GM18868 (cell line): ENCODE results near the gene NUDT22.

Source experiments
- ATAC-seq: cut with Tn5 transposase; IDR thresholded peaks from one replicate; pipeline ENCODE4 v1.9.1; 2021; ENCODE audit warnings: mild to moderate bottlenecking, moderate library complexity; ENCODE audit not compliant: unreplicated experiment

The NUDT22 gene

DNA sequence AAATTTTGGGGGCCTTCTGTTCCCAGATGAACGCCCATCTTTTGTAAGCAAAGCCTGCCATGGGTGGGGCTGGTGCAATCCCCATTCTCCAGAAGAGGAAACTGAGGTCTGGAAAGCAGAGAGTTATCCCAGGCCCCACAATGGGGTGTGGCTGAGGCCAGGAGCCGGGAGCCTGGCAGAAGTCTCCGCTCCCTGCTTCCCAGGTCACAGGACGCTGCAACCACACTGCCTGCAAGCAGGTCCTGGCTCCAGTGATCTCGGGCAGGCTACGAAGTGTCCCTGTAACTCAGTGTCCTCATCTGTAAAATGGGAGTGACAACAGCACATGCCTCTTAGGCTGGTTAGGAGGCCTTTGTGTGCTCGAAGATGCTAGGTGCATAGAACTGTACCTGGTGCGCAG lies 27.0 kb downstream of the NUDT22 start:
- no peak for ATAC-seq

DNA sequence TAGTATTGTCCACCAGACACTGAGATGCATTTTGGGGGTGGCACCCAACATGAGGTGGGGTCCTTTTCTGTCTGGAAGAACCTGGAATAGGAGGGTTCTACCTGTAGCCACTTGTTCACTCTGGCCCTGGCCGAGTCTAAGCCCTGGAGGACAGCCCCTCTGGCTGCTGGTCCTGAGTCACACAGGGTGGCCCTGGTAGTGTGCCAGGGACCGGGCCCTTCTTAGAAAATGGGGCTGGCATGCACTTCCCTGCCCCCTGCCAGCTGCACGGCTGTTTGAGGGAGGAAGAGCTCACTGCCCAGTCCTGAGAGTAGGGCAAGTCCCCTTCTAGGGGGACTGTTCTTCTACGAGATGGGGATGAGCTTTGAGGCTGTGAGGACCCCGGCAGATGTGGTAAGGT lies 27.4 kb downstream of the NUDT22 start:
- ATAC-seq: no peak

DNA sequence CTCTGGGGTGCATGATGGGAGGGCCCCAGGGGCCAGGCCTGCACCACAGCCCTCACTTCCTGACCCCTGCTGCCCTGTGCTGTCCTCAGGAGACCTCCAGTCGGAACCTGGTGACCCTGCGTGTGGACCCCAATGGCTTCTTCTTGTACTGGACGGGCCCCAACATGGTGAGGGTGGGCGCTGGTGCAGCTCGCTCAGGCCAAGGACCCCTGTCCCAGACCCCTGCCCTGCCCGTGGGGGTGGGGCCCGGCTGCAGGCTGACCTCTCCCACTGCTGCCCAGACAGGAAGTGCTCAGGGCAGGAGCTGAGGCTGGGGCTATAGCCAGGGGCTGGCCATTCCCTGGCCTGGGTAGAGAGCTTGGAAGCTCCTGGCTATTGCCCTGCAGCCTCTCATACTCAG lies 28.3 kb downstream of the NUDT22 start:
- no peak for ATAC-seq

DNA sequence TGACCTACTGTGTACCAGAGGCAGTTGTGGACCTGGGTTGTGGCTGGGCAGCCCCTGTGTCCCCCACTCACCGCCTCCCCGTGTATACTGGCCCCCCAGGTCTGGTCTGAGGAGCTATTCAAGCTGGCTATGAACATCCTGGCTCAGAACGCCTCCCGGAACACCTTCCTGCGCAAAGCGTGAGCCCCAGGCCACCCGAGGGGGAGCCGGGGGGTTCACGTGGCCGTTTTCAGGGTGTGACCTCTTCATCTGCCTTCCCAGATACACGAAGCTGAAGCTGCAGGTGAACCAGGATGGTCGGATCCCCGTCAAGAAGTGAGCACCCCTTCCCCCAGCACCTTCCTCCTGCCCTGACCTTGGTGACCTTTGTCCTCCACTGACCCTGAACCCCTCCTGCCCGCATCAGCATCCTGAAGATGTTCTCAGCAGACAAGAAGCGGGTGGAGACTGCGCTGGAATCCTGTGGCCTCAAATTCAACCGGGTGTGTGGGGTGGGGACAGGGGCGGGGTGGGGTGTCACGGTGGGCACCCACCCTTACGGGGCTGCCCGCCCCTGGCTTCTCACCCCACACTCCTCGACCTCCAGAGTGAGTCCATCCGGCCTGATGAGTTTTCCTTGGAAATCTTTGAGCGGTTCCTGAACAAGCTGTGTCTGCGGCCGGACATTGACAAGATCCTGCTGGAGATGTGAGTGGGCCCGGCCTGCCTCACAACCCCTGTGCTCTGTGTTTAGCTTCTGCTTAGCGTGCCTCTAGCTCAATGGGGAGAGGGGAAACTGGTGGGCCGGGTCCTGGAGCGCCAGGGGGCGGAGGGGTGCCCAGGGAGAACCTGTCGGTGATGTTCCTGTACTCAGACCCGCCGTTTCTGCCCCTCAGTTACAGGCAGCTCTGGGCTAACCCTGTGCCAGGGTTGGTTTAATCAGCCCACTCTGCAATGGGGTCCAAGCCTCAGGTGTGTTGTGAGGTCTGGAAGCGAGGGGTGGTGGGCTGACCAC lies 29.4 kb downstream of the NUDT22 start:
- no peak for ATAC-seq

DNA sequence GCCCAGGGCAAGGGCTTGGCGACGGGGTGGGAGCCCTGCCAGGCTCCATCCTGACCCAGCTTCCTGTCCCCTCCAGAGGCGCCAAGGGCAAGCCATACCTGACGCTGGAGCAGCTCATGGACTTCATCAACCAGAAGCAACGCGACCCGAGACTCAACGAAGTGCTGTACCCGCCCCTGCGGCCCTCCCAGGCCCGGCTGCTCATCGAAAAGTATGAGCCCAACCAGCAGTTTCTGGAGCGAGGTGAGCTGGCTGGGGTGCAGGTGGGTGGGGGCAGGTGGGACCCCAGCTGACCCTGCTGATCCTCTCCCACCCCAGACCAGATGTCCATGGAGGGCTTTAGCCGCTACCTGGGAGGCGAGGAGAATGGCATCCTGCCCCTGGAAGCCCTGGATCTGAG lies 30.2 kb downstream of the NUDT22 start:
- ATAC-seq: no peak

DNA sequence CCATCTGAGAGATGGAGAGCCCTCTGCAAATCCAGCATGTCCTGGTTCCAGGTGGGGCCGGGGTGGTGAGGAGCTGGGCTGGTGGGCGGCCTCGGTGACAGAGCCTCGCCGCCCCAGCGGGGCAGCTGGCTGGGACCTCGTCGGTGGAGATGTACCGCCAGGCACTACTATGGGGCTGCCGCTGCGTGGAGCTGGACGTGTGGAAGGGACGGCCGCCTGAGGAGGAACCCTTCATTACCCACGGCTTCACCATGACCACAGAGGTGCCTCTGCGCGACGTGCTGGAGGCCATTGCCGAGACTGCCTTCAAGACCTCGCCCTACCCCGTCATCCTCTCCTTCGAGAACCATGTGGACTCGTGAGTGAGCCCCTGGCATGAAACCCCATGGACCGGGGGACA lies 32.3 kb downstream of the NUDT22 start:
- no peak for ATAC-seq

DNA sequence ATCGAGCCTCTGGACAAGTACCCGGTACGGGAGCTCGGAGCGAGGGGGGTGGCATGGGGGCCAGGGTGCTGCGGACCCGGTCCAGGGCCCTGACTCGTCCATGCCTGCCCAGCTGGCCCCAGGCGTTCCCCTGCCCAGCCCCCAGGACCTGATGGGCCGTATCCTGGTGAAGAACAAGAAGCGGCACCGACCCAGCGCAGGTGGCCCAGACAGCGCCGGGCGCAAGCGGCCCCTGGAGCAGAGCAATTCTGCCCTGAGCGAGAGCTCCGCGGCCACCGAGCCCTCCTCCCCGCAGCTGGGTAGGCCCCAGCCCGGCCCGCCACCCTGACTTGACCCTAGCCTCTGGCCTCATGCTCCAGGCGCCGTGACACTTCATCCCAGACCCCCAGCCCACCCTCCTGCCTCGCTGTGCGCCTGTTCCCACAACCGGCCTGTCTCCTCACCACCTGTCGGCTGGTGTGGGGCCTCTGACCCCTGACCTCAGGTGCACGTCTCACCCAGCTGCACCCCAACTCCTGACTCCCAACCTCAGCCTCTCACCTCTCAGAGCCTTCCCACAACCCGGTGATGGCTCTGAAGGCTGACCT lies 33.0 kb downstream of the NUDT22 start:
- ATAC-seq: no peak

DNA sequence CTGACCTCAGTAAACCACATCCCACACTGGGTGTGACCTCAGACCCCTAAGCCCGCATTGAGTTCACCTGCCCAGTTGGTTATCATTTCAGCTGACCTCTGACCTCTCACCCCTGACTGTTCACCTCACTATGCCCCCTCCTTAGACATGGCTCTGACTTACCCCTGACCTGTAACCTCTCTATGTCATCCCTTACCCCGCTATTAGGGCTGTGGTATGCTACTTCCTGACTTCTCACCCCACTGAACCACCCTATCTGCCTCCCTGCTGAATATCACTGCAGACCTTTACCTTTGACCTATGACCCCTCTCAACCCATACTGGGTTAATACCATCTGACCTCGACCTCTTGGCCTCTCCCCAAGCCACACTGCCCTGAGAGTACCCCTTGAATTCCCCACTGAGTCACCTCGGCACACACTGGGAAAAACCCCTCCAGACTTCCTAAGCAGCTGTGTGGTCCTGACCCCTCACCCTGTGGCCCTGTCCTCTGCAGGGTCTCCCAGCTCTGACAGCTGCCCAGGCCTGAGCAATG lies 33.5 kb downstream of the NUDT22 start:
- no peak for ATAC-seq

DNA sequence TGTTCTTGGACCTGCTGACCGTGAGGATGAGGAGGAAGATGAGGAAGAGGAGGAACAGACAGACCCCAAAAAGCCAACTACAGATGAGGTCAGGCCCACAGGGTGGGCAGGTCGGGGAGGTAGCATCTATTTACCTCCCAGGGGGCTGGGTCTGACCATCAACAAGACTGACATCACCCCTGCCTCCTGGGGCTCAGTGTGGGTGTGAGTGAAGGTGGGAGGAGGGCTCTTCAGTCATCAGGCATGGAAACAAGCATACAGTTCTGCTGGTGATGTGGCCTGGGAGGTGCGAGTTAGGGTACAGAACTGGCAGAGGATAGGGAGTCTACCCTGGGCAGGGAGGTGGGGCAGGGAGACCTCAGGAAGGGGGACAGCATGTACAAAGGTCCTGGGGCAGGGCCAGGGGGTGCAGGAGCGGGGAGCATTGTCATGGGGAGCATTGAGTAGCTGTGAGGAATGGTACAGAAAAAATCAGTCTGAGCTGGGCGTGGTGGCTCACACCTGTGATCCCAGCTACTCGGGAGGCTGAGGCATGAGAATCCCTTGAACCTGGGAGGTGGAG lies 34.2 kb downstream of the NUDT22 start:
- ATAC-seq: no peak

DNA sequence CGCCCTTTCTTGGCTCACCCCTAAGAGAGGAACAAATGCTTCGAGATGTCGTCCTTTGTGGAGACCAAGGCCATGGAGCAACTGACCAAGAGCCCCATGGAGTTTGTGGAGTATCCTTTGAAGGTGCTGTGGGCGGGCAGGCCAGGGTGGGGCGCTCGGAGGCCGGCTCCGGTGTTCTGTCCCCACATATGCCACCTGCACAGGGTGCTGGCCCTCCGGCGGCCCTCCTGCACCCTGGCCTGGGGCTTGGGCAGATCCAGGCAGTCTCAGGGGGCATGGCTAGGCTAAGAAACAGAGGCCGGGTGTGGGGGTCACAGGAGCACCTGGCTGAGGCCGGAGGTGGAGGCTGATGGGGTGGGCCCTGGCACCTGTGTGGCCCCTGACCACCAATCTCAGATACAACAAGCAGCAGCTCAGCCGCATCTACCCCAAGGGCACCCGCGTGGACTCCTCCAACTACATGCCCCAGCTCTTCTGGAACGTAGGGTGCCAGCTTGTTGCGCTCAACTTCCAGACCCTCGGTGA lies 35.5 kb downstream of the NUDT22 start:
- no peak for ATAC-seq

DNA sequence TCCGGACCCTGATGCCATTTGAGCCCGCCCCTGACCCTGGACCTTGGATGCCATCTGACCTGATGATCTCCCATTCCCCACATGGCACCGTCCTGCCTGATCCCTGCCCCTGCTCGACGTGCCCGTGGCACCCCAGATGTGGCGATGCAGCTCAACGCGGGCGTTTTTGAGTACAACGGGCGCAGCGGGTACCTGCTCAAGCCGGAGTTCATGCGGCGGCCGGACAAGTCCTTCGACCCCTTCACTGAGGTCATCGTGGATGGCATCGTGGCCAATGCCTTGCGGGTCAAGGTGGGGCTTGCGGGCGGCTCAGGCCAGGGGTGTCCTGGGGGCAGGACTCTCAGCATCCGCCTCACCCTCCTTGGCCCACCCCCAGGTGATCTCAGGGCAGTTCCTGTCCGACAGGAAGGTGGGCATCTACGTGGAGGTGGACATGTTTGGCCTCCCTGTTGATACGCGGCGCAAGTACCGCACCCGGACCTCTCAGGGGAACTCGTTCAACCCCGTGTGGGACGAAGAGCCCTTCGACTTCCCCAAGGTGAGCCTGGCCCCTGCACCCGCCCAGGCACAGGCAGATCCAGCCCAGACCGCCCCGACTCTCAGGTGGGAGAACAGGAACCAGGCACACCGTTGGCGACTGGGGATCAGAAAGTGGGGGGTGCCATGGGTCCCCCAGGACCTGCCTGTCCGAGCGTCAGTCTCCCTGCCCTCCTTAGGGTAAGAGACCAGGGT lies 36.4 kb downstream of the NUDT22 start:
- ATAC-seq: no peak

DNA sequence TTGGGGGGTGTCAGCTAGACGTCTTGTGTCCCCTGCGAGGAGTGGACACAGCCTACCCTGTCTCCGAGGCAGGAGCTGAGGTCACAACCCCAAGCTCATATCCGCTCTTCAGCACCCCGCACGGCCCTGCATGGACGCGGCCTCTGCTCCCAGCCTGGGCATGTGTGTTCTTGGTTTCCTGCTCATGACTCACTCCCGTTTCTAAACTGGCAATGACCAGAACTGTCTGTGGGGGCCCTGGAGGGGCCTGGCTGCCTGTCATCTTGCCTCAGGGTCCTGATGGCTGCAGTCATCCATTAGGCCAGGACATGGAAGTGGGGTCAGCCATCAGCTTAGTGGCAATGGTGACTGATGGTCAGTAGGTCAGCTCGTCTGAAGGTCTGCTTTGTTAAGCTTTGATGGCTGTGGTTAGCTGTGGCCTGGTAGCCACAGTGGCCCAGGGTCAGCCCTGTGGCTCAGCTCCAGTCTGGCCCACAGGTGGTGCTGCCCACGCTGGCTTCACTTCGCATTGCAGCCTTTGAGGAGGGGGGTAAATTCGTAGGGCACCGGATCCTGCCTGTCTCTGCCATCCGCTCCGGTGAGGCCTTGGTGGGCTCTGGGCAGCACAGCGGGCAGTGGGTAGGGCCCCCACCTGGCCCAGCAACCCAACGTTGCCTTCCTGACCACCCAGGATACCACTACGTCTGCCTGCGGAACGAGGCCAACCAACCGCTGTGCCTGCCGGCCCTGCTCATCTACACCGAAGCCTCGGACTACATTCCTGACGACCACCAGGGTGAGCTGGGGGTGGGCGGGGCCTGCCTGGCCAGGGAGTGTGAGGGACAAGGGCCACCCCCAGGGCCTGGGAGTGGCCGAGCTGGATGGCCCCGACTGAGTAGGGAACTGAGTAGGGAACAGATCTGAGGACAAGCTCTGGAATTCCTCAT lies 37.2 kb downstream of the NUDT22 start:
- ATAC-seq: no peak

DNA sequence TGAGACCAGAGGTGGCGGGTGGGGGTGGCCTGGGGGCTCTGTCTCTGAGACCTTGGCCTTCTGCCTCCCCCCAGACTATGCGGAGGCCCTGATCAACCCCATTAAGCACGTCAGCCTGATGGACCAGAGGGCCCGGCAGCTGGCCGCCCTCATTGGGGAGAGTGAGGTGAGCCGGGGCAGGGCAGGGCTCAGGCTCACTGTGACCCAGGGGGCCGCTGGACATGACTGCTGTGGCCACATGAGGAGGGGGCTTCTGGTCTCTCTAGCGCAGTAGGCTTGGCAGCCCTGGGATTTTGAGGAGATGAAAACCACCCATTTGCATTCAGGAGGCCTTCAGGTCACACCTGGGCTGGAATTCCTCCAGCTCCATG lies 37.9 kb downstream of the NUDT22 start:
- no peak for ATAC-seq

DNA sequence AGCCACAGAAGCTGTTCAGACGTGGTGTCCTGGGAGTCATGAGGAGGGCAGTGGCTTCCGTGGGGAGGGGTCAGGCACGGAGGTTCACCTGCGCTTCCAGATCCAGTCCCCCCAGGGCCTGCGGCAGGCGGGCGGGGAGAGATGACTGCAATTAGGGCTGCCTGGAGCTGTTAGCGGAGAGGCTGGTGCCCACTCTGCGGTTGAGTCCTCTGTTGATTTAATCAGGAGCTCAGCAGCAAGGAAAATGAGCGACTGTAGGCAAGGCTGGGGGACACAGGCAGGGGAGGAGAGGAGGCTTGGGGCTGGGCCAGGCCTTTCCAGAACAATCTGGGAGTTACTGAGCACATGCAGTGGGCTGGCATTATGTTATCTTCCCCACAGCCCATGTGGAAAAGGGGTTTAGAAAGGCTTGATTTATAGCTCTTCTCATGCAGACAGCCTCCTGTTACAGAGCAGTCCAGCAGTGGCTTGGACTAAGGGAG lies 38.3 kb downstream of the NUDT22 start:
- no peak for ATAC-seq

DNA sequence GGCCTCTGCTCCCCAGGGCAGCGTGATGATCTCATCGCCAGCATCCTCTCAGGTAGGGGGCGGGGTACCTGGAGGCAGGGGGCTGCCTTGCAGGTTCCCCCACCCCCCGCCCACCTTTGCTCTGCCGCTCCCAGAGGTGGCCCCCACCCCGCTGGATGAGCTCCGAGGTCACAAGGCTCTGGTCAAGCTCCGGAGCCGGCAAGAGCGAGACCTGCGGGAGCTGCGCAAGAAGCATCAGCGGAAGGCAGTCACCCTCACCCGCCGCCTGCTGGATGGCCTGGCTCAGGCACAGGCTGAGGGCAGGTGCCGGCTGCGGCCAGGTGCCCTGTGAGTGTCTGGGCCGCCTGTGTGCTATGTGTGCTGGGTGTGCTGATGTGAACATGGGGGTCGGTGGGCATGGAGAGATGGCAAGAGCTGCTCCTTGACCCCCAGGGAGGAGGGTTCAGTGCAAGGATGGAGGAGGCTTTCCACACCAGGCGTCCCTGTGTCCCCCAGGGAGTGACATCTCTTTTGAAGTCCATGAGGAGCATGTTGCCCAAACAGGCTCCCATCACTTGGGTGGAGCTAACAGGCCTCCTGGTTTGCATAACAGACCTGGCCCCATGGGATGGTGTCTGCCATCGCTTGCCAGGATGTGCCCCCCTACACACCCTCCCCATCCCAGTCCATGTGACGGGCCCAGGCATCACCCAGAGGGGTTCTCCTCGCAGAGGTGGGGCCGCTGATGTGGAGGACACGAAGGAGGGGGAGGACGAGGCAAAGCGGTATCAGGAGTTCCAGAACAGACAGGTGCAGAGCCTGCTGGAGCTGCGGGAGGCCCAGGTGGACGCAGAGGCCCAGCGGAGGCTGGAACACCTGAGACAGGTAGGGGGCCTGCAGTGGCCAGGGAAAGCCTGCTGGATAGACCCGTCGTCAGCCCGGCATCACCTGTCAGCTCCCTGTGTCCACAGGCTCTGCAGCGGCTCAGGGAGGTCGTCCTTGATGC lies 39.4 kb downstream of the NUDT22 start:
- ATAC-seq: no peak

DNA sequence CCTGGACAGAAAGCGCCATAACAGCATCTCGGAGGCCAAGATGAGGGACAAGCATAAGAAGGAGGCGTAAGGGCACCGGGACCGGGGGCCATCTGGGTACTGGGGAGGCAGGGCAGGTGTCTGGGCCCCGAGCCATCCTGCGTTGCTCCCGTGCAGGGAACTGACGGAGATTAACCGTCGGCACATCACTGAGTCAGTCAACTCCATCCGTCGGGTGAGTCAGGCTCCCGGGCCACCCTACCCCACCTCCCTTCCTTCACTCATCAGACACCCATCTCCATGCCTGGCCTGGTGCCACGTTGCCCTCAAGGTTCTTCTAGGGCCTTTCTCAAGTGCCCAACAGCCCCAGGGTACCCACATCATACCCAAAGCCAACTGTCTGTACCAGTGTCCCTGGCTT lies 40.3 kb downstream of the NUDT22 start:
- ATAC-seq: no peak

DNA sequence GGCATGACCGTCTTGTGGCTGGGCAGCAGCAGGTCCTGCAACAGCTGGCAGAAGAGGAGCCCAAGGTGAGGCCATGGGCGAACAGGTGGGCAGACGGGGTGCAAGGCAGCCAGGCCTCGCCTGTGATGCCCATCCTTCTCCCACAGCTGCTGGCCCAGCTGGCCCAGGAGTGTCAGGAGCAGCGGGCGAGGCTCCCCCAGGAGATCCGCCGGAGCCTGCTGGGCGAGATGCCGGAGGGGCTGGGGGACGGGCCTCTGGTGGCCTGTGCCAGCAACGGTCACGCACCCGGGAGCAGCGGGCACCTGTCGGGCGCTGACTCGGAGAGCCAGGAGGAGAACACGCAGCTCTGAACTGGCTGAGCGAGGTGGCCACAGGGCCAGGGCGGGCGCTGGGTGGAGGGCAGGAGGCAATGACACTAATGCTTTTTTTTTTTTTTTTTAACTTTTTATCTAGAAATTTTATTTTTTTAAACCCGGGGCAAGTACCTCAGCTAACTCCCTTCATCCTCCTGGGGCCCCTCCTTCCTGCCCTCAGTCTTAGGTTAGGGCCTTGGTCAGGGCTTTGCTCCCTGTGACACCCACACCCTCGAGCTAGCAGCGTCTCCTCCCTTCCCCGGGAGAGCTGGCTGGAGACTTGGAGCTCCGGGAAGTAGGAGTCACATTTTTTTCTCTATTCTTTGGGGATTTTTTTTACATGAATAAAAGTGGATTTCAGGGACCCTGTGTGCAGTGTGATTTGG lies 41.3 kb downstream of the NUDT22 start:
- ATAC-seq: no peak
